ENCODE data around the gene FAM53B.

FAM53B gene

DNA sequence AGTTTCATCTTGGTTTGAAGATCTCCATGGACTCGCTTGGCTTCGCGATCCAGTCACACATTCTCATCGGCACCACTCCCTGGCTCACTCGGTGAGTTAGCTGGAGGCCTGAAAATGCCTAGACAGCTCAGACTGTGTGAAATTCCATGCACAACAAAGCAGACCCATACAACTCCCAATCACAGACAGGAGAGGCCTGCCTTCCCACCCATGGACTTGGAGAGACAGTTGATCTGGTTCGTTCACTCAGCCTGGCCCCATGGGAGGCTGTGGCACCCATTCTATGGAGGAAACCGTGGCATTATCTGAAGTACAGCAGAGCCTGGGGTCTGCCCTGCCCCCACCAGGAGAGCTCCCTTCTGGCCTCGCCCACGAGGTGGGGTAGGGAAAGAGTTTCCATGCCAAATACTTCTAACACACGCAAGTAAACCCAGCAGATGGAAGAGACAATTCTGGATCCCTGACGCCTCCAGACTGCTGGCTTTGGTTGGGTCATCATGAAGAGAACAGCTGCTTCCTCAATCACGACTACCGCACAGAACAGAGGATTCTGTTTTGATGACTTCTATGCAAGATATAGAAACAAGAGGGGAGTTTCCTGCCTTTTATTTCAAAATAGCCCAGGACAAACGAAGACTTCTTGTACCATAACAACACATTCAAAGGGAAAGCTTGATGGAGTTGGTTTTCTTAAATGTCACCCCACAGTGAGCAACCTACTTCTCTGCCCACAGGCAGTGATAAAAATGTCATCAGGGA lies 15.9 kb downstream of the FAM53B start:
- DNase-seq (ENCODE audit: low spot score), result no peak

DNA sequence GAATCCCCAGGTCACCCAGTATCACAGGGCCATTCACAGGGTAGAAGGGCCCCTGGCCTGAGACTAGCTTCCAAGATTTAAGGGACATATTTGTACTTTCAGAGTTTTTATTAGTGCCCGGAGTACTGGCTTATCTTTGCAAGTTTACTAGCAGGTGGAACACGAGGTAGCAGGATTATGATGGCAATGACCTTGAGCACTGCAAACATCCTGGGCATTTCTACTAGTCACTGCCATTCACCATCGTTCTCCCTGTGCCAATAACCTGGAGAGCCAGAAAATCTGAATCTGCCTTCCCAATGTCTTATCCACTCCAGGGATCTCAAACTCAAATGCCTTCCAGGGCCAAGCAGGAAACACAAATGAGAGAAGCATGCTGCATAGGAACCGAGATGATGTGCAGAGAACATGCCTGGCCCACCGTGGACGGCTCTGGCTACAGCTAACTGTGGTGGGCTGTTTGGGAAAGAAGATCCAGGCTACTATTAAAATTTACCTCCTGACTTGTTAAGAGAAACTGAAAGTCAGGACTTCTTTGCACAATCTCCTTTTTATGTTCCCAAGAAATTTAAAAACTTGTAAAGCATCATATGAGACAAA lies 16.7 kb downstream of the FAM53B start:
- no peak for DNase-seq (ENCODE audit: low spot score)

DNA sequence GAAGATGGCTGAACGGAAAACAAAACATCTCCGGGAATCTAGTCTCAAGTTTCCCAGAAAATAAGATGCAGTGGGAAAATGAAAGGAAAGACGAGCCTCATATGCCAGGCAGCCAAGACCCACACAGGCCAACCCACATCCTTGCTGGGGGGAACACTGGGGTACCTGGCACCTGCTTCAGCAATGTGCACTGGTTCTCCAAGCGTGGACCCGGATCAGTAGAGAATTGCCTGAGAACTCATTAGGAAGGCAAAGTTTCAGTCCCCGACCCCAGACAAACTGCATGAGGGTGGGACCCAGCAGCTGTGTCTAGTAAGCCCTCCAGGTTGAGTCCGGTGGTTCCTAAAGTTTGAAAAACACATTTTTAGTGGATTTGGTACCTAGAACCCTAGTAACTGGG lies 18.4 kb downstream of the FAM53B start:
- DNase-seq (ENCODE audit: low spot score), result no peak

DNA sequence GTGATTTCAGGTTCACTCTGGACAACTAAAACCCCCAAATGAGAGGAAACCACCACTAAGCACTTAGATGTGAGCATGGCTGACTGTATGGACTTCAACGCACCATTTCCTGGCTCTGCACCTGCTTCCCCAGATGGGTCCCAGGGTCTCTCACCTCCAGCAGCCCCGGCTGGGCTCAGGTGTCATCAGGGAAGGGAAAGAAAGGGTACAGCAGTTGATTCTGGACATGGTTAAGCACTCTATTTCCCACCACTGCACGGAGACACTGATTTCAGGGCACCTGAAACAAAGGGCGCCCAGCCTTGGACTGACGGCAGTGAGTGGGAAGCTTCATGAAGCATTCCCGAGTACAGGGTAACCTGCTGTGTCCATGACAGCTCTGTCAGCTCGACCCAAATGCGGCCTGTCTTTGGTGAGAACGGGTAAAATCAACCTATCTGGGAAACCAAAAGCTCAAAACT lies 19.0 kb downstream of the FAM53B start:
- DNase-seq (ENCODE audit: low spot score), result no peak

DNA sequence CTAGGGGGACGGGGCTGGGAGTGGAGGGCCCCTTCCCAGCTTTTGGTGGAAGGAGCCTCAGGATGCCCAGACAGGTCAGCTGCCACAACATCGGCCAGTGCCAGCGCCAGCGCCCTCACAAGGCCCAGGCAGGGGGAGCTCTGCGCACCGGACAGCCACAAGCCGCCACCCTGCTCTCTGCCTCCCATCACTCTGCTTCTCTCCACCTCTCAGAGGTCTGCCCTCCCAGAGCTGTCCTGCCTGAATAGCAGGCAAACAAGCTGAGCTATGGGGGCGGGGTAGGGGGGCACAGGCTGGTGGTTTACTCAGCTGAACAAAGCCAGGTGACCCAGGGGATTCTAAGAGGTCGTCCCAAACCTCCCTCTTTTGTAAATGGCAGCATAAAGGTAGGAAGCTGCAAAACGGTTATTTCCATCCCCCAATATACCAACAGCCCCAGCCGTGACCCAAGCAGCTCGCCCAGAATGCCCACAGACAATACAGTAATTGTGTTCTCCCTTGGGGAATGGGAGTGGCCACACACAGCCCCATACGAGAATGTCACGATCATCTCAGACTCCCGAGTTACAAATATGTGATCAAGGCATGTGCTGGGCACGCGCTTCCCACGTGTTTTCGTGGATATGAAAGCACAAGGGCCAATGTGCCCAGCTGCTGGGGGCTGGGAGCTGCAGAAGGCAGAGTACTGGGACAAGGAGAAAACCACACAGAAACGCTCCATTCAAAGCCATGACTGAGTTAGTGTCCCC lies 19.7 kb downstream of the FAM53B start:
- DNase-seq (ENCODE audit: low spot score), result no peak

DNA sequence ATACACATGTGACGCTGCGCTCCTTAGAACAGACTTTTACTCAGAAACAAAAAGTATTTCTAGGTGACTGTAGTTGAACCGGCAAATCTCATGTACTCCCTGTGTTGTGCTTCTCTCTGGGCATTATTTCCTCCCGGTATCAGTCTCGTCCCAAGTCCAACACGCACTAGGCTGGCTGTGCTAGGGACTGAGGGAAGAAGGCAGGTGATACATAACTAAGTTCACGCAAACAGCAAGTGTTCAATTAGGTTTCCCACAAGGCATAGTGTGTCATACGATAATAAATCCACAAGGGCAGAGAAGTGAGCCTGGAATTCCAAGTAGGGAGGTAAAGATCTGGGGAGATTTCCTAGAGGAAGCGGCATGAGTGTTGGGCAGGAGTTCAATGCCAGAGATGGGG lies 20.4 kb downstream of the FAM53B start:
- no peak for DNase-seq (ENCODE audit: low spot score)

DNA sequence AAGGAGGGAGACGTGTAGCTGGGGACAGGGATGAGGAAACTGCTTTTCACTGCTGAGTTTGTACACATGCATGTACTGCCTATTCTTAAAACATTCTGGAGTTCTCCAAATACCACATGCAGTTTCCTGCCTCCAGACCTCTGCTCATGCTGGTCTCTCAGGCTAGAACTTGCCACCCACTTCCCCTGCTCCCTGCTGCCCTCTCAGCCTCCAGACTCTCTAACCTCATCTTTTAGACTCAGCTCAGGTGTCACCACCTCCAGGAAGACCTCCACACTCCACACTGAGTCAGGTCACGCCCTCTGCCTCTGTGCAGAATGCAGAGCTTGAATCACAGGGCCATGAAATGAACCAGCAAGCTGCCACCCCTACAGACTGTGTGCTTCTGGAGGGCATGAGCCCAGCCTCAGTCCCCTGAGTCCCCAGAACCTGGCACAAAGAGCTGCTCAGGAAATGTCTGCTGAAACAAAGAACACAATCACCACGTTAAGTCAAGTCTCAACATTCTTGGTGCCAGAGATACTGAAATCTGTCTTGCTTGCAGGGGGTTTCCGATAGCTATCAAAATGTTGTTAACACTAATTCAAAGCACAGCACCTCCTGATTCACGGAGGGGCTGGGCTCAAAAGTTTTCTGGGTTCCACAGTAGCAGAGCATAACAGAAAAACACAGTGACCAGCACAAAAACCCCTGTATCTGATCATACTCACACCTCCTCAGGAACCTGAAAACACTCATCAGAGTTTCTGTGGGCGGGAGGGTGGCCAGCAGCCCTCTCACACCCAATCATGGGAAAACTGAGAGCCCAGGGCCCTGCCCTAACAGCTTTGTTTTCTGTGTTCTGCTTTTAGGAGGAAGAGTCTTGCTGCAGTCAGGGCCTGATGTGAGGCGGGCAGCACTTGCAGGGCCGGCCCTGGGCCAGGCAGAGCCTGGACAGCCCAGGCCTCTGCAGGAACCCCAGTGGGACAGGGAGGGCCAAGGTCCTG lies 21.1 kb downstream of the FAM53B start:
- no peak for DNase-seq (ENCODE audit: low spot score)

DNA sequence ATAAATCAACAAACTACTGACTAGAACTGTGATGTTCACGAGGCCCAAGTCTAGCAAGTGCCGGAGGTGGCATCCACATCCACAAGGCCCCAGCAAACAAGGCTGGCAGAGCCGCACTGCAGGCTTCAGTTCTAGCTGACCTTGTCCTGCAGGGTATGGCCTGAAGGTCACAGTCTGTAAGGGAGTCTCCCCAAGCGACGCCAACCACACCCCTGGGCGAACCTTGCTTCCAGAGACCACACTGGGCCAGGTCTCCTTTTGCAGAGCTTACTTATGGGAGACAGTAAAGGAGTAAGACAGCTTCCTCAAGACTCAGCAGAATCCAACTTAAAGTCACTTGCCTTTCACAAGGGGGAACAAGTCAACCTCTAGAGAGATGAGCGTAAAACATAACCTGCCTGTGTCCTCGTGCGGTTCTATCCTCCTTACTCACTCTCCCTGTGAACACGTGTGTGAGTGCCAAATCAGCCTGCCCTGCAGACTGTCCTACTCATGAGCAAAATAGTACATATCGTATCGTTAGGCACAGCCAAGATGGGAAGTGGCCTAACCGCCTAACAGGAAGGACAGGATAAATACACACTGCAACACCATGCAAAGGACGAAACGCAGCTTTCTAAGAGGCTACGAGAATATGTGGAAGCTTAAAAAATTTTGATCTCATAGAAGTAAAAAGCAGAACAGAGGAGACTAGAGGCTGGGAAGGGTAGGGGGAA lies 22.7 kb downstream of the FAM53B start:
- DNase-seq (ENCODE audit: low spot score), result no peak

DNA sequence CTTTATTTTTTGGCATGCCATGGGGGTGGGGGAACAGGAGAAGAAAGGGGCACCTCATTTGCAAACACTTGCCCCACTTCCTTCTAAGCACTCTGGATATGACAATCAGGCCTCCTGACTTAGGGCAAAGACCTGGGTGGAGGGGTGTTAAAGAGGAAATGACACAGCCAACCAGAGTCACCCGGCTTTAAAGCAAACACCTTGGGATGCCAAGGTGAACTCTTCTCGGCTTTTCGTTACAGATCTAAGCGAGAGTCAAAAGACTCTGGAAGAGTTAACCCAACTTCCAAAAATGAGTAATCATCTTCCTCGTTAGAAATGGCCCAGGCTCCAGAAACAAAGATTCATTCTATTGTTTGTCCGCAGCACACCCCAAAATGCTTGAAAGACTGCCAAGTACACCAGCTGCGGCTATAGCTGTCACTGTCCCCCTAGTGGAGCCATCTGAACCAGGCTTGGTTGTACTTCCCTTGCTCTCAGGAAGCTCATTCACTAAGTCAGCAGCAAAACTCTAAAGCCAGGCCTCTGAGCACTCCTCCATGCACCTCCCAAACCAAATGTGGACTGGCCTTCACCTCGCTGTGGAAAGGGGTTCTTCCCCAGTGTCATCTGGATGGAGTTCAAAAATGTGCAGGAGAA lies 24.8 kb downstream of the FAM53B start:
- no peak for DNase-seq (ENCODE audit: low spot score)

DNA sequence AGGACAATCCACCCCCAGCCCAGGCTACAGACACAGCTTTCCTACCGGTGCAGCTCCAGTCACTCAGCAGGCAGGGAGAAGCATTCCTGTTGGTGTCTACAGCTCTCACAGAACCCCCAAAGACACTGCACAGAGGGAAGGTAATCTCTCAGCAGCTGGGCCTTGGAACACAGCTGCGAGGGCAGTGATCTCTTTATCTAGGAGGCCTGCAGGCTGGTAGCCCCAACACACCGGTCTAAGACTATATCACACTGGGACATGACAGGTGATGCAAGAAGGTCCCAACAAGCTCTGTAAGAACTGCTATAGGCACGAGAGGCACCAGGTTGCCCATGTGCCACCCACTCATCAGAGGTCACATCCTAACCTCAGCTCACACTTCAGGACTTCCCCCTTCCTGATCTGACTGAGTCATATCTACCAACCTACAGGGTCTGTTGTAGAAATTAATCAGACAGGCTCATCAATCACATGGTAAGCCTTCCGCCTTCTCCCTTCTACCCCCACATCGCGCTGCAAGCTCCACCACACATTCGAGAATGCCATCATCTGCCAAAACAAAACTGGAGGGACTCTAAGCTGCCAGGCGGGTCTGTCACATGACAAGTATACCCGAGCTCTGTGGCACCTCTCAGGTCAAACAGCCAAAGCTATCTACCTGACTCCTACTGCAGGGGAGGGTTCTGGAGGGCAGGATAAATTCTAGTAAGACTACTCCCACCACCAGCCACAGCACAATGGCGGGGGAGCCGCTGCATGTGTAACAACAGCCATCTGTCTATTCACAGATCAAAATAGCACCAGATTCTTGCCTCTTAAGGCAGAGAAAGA lies 26.1 kb downstream of the FAM53B start:
- no peak for DNase-seq (ENCODE audit: low spot score)

DNA sequence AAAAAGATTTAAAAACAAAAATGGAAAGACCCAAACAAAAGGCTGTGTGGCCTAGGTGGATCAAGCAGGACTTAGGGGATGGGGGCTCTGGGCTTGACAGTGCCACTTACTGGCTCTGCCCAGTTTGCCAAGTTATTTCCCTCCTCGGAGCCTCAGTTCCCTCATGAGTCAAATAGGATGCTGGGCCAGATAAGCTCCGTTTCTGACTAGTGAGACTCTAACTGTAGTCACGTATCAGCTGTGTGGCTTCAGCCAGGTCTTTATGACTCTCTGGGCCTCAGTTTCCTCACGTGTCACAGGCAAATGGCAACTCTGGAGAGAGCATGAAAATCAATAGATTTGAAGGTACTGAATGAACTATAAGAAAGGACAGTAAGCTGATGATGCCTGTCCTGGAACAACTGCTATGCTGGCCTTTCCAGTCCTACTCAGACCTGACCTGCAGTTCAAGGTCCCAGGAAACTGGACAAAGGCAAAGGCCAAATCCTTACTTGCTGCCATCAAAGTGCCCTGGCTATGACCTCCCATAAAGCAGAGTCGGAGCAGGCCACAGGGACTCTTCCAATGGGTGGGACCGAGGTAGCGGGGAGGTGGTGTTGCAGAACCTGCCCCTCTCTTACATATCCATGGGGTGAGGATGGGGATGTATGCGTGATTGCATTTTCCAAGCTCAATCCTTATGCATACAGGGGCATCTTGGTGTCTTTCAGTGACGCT lies 27.0 kb downstream of the FAM53B start:
- DNase-seq (ENCODE audit: low spot score), result no peak

DNA sequence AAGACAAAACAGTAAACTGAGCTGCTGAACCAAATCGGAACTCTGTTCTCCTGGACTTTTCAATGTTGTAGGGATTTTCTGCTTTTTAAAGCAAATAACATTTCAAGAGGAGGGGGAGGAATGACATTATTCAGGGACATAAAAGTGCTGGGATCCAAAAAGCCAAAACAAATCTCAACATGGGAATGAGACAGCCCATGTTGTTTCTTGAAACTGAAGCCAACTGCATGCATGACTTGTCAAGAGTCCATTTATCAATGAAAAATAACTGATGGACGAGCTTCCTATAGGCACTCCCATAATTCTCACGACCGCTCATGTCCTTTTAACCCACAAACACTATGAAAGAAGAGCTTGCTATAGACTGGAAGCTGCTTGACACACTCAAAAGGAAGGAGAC lies 27.8 kb downstream of the FAM53B start:
- DNase-seq (ENCODE audit: low spot score), result no peak

DNA sequence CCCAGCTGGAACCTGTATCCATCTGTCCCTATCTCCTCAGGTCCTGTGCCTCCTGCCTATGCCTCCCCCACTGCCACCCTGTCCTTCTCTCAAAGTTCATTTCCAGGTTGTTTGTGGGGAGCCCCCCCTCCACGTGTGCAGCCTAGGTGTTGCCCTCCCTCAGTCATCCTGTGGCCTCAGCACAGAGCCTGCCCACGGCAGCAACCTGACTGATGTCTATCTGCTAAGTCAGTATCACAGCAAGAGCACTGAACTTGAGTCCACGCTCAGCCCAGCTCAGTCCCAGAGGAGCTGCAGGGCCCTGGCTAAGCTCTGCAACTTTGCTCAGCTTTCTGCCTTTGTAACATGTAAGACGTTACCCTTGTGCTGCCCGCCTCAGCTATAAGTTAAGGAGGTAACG lies 28.7 kb downstream of the FAM53B start:
- no peak for DNase-seq (ENCODE audit: low spot score)

DNA sequence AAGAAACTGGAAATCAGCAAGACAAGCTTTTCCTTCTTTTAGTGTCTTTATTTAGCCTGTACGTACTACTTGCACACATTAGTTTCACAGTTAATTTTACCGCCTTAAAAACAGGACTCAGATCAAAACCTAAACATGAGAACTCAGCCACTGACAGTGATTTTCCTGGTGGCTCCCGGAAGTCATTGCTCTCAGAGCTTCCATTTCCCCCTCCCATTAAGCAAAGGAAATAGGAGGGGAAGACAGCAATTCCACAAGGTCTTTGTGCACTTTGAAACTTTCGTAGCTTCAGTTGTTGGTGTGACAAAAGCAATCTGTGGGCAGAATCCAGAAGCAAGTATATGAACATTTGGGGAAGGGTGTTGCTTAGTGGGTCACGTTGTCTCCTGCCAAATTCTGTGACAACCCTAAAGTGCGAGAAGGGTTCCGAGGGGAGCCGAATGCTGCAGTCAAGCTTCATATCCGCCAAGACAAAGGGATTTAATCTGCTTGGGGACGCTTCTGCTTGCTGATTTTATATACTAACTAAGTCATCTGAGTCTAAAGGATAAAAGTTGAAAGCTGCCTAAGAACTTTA lies 30.4 kb downstream of the FAM53B start:
- no peak for DNase-seq (ENCODE audit: low spot score)

DNA sequence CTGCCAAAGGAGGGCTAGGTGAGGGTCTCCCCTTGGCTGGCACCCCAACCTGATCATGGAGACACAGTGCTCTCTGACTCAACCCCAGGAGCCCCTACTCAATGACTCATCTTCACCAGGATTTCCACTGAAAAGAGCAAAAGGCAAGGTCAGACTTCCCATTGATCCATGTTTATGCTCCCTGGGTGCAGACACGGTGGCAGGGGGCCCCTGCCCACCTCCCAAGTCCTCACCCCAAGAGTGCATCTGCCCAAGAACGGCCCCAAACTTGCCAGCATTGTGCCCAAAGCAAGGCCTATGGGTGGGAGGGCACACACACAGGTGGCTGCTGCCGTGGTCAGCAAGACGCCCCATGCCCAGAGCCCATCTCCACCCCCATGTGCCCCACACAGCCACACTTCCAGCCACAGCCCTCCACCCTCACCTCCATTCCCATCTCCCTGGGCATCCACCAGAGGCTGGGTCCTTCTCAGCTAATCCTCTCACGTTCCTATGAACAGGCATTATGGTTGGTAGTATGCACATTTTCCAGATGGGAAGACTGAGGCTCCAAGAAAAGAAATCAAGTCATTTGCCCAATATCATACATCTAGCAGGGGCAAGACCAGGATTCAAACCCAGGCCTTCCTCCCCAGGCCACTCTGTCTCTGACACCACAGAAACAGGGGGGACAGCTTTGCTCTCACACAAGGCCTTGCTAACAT lies 31.3 kb downstream of the FAM53B start:
- no peak for DNase-seq (ENCODE audit: low spot score)

DNA sequence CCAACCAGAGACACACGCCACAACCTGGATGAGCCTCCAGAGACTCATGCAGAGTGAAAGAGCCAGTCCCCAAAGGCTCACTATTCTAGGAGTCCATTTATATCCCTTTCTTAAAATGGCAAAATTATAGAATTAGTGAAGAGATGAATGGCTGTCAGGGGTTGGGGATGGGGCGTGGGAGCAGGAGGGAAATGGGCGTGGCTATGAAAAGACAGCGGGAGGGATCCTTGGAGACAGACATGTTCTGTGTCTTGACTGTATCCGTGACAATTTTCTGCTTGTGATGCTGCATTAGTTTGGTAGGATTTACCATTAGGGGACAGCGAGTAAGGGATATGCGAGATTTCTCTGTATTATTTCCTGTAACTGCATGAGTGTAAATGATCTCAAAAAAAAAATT lies 33.0 kb downstream of the FAM53B start:
- DNase-seq (ENCODE audit: low spot score), result no peak

DNA sequence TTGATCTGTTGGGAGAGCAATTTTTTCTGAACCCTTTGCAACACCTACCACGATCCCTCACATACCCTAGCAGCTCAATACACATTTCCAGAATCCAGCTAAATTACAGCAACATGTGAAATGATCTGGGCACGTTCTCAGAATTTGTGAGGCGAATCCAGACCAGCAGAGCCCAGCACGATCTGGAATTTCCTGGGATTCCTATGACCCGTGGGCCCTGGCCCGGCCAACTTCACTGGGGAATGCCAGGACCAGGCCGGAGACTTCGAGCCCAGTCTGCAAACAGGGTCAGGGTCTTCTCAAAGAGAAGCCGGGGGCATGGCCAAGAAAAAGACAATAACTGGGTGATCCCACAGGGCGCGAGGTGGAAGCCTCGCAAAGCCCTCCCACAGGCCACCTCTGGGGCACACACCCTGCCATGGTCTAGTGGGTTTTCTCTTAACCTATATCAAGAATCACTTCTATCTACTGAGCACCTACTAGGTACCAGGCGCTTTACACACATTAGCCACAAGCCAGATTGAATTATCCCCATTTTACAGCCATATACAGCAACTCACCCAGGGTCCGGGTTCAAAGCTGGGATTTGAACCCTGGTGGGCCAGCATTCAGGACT lies 33.8 kb downstream of the FAM53B start:
- DNase-seq (ENCODE audit: low spot score), result no peak

All from SK-N-DZ (cell line).